ENCODE data around the gene LRRFIP1.

- TF ChIP-seq CTCF (IDR thresholded peaks at IDR 0.05; ENCODE audit: low read depth, low read length) (no peak), EZH2phosphoT487 (IDR thresholded peaks at IDR 0.05; ENCODE audit: low read depth) (no peak)
These were observed 100.0 kb downstream of the LRRFIP1 start for GRCh38 chr2:237727363-237727762.
